22Rv1 (cell line): ENCODE results near the gene PARD3.

Source experiments
- H3K27ac ChIP-seq: fragments of 450-650 bp; 2 replicates; pipeline ENCODE4 v1.5.1; 2017
- ZFX ChIP-seq: fragments of 450-650 bp; IDR thresholded peaks from 2 replicates; pipeline ENCODE4 v1.6.1; 2017; ENCODE audit warnings: antibody characterized with exemption, borderline replicate concordance
- TF ChIP-seq, protein P1 (sequence below): fragments of 450-650 bp; IDR thresholded peaks from 2 replicates; pipeline ENCODE4 v1.5.1; 2017; ENCODE audit warnings: mild to moderate bottlenecking

Gene PARD3

DNA sequence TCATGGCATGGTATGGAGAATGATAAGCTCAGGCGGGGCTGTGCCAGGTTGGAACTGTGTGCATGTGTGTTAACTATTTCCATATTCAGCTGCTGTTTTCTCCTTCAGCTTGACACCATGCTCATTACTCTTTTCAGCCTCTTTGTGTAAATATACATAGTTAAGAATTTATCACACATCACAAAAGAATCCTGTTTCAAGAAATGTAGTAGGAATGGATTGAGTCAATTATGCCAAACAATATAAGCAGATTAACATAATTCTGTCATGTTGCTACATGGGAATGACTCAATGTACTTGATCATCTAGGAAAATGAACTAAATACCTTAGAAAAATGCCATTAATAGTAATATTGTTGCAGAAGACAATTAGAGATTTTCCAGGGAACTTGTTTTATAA is 687.4 kb downstream of the PARD3 start:
- H3K27ac ChIP-seq: no peak overlapping the region
- TF ChIP-seq, protein P1, sequence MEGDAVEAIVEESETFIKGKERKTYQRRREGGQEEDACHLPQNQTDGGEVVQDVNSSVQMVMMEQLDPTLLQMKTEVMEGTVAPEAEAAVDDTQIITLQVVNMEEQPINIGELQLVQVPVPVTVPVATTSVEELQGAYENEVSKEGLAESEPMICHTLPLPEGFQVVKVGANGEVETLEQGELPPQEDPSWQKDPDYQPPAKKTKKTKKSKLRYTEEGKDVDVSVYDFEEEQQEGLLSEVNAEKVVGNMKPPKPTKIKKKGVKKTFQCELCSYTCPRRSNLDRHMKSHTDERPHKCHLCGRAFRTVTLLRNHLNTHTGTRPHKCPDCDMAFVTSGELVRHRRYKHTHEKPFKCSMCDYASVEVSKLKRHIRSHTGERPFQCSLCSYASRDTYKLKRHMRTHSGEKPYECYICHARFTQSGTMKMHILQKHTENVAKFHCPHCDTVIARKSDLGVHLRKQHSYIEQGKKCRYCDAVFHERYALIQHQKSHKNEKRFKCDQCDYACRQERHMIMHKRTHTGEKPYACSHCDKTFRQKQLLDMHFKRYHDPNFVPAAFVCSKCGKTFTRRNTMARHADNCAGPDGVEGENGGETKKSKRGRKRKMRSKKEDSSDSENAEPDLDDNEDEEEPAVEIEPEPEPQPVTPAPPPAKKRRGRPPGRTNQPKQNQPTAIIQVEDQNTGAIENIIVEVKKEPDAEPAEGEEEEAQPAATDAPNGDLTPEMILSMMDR: no peak
- TF ChIP-seq ZFX: no peak

DNA sequence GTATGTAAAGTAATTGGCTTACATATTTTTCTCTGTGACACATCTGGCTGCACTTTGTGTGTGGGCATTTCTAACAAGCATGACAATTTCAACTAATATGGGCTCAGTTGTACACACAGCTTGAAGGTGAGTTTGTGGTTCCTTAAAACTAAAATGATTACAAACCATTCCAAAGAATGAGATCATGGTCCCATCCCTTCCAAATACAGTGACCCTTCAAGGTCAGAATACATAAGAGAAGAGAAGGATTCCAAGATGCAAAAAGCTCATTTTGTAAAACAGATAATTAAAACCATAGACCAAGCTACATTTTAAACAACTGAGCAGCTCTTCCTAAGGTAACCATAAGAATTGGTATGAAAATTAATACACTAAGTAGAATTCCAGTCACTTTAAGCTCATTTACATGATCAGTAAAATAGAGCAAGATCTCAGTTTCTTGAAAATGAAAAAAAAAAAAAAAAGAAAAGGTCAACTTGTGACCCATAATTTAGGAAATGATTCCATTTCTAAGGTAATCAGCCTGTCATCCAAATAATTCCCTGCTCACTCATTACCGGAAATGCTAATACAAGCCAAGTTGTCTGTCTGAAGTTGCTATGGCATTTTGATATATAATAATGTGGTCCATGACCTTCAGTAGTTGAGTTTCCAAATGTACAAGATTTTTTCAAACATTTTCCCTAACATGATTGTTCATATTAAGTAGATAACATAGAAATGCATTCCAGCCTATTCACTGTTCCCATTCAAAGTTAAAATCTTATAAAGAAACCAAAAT is 688.5 kb downstream of the PARD3 start:
- no peak for TF ChIP-seq ZFX
- TF ChIP-seq, protein P1: no peak
- H3K27ac ChIP-seq: no peak overlapping the region

DNA sequence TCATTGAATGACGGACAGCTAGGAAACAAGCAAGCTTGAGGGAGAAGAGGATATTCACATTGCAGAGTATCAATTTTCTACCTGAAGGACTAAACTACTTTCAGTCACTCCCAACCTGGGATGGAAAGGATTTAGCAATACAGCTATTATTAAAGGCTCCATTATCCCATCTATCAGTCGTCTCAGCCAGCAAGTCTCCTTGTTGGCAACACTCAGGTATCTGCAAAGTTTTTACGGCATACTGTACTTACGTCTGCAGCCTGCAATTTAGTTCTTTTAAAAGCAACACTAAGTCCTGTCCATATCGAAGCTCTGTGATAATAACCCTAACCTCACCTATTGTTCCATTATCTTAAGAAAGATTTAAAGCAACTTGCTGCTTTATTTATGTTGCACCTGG is 689.4 kb downstream of the PARD3 start:
- no peak overlapping the region for H3K27ac ChIP-seq
- no peak for TF ChIP-seq ZFX
- TF ChIP-seq, protein P1: no peak

DNA sequence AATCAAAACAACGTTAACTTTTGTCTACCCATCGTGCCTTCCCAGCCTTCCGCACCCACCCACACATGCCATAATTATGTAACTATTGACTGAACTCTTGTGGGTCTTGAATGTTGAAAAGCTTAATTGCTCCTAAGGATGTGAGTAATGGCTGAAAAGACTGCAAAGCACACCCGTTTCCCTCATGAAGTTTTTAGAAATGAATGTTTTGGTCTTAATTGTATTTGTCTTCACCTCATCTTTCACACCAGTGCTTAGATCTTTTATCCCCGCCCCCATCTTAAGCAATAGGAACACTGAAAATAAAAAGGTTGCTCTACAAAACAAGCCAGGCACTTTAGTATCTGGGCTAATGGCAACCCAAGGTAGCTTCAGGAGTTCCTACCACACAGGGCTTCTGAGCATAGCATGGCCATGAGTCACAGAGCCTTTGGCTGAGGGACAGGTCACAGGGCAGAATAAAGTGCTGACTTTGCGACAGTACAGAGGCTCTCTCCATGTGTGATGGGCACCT is 690.5 kb downstream of the PARD3 start:
- no peak overlapping the region for H3K27ac ChIP-seq

DNA sequence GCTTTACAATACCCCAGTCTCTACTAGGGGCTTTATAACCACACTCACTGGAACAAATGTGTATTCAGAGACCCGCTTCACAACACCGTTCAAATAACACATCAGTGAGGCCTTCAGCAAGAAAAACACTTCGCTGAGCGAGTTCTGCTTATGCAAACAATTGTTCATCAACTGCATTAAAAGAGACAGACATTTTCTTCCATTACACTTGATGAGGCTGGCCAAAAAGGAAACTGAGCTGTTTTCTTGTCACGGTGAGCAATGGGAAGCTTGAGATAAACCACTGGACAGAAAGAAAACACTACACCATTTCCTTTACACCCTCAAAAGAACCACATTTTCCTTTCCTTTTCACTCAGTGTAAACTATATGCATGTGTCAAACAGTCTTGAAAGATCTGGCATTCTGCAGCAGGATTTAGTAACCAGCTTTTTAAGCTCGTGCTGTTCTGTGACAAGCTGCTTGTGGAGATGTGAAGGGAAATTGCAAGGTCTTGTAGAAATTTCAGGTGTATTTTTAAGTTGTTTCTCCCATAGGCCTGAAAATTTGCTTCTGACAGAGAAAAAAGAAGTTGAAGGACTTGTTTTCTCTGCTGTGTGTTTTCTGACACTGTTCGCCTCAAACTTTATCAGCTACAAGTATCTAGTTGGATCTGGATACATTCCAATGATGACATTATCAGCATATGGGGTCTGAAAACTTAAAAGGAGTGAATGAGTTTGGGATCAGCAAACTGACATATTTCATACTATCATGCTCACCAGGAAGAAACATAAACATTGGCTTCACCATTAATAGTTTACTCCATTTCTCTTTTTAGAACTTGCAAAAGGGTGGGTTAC is 693.1 kb downstream of the PARD3 start:
- H3K27ac ChIP-seq: no peak overlapping the region

More for the DNA sequence above, 690.5 kb downstream of the PARD3 start:
- TF ChIP-seq, protein P1: no peak
- TF ChIP-seq ZFX: no peak

DNA sequence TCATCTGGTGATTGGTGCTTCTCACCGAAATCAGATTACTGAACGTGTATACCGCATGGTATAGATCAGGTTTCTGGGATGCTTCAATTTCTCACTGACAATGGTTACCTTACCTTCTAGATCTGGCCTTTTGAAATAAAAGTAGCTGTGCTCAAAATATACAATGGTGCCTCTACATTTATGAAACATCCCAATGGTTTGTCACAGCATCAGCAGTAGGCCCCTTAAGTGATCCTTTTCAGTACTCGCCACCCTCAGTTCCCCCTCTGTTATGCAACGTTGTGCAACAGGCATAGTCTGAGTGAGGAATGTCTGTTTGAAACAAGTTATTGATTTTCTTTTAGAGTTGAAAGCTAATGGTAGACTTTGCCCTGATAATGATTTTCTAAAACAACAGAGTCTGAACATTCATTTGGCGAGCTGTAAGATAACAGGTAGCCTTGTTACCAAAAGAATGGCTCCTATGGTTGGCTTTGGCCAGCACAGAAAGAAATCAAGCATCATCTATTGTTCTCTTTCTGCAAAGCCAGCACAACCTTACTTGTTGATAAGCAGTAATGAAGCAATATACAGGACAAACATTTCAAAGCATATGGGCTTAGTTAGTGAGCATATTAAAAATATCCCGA is 693.9 kb downstream of the PARD3 start:
- no peak overlapping the region for H3K27ac ChIP-seq
- TF ChIP-seq, protein P1: no peak
- no peak for TF ChIP-seq ZFX

More for the DNA sequence above, 693.1 kb downstream of the PARD3 start:
- TF ChIP-seq ZFX: no peak
- TF ChIP-seq, protein P1: no peak
